HEK293 (cell line): ENCODE measurements around the gene DDX42.
"Not testable (repeated sequence)": the region's sequence is repeated elsewhere in the genome, so short reads cannot be mapped to it uniquely, and the experiment has no call there.

Source experiments
- CTCF ChIP-seq: fragments of 450-650 bp; formaldehyde crosslinking; IDR thresholded peaks from 2 replicates; pipeline ENCODE4 v1.5.1; 2016; ENCODE audit warnings: missing biosample characterization, missing genetic modification characterization
- REST ChIP-seq: fragments of 450-650 bp; formaldehyde crosslinking; IDR thresholded peaks from 2 replicates; pipeline ENCODE4 v1.5.1; 2016; ENCODE audit warnings: missing biosample characterization, missing genetic modification characterization
- SETDB1 ChIP-seq: IDR thresholded peaks from one replicate; pipeline ENCODE4 v1.6.1; 2017; ENCODE audit warnings: mild to moderate bottlenecking, low read length, moderate library complexity, mixed read lengths; ENCODE audit not compliant: insufficient read length
- ZBTB21 ChIP-seq: fragments of 450-650 bp; formaldehyde crosslinking; IDR thresholded peaks from 2 replicates; pipeline ENCODE4 v1.5.1; 2017; ENCODE audit warnings: missing biosample characterization, missing genetic modification characterization
- ZBTB7A ChIP-seq: fragments of 450-650 bp; formaldehyde crosslinking; IDR thresholded peaks from 2 replicates; pipeline ENCODE4 v1.5.1; 2016; ENCODE audit warnings: low read depth, missing biosample characterization, missing genetic modification characterization
- ZNF223 ChIP-seq: fragments of 450-650 bp; formaldehyde crosslinking; IDR thresholded peaks from 2 replicates; pipeline ENCODE4 v1.5.1; 2016; ENCODE audit warnings: missing biosample characterization, missing genetic modification characterization
- ZNF792 ChIP-seq: fragments of 450-650 bp; formaldehyde crosslinking; IDR thresholded peaks from 2 replicates; pipeline ENCODE4 v1.5.1; 2016; ENCODE audit warnings: missing biosample characterization, missing genetic modification characterization
- TF ChIP-seq, protein P1 (sequence below): fragments of 450-650 bp; formaldehyde crosslinking; IDR thresholded peaks from 2 replicates; pipeline ENCODE4 v1.5.1; 2016; ENCODE audit warnings: missing biosample characterization, missing genetic modification characterization

DNA sequence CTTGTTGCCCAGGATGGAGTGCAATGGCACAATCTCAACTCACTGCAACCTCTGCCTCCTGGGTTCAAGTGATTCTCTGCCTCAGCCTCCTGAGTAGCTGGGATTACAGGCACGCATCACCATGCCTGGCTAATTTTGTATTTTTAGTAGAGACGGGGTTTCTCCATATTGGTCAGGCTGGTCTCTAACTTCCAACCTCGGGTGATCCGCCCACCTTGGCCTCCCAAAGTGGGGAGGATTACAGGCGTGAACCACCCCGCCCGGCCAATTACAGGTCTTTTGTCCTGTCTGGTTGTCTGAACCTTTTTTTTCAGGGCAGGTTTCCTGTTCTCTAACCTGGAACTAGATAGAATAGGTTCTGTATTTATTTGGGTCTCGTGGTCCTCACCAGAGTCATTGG is 82.5 kb downstream of the DDX42 start:
- not testable (repeated sequence) for TF ChIP-seq ZBTB21 (tag by site-specific recombination); REST; SETDB1; CTCF (tag by site-specific recombination); ZNF223; ZNF792; ZBTB7A (tag by site-specific recombination)
- TF ChIP-seq, protein P1, sequence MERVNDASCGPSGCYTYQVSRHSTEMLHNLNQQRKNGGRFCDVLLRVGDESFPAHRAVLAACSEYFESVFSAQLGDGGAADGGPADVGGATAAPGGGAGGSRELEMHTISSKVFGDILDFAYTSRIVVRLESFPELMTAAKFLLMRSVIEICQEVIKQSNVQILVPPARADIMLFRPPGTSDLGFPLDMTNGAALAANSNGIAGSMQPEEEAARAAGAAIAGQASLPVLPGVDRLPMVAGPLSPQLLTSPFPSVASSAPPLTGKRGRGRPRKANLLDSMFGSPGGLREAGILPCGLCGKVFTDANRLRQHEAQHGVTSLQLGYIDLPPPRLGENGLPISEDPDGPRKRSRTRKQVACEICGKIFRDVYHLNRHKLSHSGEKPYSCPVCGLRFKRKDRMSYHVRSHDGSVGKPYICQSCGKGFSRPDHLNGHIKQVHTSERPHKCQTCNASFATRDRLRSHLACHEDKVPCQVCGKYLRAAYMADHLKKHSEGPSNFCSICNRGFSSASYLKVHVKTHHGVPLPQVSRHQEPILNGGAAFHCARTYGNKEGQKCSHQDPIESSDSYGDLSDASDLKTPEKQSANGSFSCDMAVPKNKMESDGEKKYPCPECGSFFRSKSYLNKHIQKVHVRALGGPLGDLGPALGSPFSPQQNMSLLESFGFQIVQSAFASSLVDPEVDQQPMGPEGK (tag by site-specific recombination) = not testable (repeated sequence)
